MV-4-11 (cell line): Measurements from ENCODE around the gene SDHD.

Source experiments
- DNase-seq: peaks from one replicate; lab custom pipeline; 2025; lab: John Stamatoyannopoulos, UW

SDHD gene

DNA sequence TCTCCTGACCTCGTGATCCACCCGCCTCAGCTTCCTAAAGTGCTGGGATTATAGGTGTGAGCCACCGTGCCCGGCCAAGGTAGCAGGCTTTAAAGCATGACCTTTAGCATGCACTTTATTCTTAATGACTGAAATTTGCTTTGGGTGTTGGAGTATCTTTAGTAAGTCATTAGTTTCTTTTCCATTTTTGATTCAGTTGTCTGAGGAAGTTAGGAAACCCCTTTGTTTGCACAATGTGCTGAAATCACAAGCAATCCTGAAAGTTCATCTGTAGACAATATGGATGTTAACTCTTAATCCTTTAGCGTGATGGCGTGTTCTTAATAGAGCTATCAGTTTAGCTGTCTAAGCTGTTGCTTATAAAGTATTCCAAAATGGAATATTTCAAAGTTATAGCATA is 16.8 kb downstream of the SDHD start:
- peak; percentile 62 for DNase-seq

DNA sequence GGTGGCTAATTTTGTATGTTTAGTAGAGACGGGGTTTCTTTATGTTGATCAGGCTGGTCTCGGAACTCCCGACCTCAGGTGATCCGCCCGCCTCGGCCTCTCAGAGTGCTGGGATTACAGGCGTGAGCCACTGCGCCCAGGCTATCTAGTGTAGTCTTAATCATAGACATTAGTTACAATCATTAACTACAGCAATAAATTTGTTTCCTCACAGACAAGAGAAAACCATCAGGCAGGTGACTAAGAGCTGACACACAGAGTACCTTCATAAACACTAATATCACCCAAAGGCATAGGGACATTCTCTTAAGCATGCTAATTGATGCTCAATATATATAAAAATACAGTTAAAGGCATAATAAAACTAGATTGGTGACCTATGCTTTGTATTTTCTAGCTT is 19.4 kb downstream of the SDHD start:
- DNase-seq = no peak

DNA sequence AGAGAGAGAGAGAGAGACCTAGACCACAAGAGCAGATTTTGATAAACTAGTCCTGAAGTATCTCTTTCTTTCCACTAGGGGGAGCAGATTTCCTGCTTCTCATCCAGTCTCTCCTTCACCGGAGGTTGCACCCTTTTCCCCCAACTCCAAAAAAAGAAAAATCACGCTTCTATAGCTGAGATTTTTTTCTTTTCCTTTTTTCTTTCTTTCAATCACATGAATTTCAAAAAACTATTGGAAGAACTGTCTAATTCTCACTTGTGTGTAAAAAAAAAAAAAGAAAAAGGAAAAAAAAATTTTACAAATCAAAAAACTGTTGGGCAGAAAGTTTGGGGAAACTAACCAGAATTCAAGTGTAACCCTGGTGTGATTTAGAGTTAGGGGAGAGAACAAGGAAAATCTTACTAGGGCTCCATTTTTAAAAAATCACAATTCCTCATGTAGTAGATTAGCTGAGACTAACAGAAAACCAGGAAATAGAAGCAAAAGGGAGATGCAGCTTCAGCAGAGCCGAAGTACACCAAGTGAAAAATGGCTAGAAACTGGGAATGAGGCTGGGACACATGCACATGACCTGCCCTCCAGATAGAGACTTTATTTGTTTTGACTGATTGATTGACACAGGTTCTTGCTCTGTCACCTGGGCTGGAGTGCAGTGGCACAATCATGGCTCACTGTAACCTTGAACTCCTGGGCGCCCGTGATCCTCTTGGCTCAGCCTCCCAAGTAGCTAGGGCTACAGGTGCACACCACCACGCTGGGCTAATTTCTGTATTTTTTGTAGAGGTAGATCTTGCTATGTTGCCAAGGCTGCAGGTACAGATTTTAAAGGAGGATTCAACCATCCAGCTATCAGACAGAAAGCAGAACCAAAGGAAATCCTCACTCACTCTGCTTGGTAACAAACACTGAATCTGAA is 27.1 kb downstream of the SDHD start:
- peak; percentile 72 for DNase-seq

DNA sequence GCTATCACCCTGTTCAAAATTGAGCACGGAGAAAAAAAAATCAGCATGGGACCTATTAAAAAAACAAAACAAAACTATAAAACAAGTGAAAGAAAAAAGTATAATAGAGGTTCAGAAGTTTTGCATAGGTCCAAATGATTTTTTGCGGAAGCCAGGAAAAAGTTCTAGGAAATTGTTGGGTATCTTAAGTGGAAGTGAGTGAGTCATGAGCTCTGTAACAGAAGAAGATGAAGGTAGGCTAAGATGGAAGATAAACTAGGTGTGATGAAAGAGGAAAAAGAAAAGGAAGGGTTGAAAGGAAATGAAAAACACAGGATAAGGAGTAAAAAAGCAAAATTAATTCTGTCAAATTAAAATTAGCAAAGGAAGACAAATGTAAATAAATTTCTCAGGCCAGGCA is 27.8 kb downstream of the SDHD start:
- DNase-seq = no peak

DNA sequence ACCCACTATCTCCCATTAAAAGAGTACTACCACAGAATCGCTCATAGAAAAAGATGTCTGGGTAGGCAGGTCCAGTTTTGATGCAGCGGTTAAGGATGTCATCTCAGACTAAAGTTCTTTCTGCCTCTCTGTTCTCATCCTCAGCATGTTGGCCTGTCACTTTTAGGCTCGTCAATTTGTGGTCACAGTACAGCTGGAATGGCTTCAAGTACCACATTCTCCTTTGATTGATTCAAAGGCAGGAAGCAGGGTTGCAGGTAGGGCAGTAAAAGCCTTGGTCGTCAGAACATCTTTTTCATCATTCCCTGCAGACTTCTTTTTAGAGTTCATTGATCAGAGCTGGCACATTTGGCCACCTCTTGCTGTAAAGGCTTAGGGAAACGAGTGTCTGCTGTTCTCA is 28.7 kb downstream of the SDHD start:
- DNase-seq = no peak

DNA sequence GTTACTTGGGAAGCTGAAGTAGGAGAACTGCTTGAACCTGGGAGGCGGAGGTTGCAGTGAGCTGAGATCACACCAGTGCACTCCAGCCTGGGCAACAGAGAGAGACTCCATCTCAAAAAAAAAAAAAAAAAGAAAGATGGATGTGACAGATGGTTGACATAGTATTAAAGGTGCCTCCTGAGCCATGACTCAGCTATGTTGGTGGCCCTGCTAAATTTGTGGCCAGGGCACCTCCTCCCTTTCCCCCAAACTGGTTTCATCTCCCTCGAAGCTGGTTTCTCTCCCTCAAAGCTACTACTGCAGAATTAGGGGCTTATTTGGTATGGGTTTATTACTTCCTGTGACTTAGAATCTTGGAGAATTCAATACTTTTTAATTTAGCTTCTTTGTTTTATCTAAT is 31.5 kb downstream of the SDHD start:
- DNase-seq = no peak

DNA sequence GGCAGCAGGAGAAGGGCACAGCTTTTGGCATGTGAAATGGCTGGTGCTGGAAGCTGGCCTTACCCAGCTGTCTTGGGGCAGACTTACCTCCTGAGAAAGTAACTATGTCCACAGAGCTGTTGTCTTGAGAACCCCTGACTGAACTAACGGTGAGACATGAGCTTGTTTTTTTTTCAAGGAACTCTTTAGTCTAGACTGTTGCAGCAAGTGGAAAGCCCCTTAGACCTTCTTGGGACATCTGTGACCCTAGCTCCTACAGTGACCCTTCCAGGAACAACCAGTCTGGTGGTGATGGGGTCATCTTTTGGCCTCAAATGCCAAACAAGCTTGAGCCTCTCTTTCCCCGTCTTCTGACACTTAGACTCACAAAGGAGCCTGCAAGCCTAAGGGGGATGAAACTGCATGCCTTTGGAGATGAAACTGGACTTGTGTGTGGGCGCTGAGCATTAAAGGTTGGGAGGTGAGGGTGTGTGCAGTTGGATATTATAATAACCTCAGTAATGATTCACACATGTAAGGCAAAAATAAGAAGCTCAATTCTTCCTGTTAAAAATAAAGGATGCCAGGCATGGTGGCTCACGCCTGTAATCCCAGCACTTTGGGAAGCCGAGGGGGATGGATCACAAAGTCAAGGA is 35.4 kb downstream of the SDHD start:
- no peak for DNase-seq

DNA sequence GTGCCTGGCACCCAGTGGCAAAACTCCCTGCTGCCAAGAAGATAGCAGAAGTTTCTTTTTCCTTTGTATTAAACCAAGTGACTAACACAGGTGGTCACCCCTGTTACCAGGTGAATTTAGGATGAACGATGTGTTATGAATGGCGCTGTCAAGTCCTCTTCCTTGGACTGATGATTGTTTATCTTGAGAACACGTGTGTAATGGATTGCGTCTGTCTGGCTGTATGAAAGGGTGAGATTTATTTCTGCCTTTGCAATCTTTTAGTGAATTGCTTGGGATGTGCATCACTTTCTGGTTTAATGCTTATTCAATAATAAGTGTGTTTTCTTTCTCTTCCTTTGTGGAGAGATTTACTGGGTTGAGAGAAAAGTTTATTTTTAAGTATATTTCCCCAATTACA is 36.5 kb downstream of the SDHD start:
- no peak for DNase-seq

DNA sequence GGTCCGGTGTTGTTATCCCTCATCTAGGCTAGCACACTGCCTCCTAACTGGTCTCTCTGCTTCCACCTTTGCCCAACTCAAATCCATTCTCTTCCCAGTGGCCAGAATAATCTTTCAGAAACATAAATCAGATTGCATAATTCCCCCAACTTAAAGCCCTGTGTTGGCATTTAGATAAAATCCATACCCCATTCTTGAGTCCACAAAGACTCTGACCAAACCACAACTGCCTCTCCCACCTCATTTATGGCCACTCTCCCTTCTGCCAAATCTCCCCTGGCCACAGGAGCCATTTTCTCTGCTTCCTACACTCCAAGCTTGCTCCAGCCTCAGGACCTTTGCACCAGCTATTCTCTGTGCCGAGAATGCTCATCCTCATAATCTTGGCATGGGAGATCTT is 40.4 kb downstream of the SDHD start:
- no peak for DNase-seq

DNA sequence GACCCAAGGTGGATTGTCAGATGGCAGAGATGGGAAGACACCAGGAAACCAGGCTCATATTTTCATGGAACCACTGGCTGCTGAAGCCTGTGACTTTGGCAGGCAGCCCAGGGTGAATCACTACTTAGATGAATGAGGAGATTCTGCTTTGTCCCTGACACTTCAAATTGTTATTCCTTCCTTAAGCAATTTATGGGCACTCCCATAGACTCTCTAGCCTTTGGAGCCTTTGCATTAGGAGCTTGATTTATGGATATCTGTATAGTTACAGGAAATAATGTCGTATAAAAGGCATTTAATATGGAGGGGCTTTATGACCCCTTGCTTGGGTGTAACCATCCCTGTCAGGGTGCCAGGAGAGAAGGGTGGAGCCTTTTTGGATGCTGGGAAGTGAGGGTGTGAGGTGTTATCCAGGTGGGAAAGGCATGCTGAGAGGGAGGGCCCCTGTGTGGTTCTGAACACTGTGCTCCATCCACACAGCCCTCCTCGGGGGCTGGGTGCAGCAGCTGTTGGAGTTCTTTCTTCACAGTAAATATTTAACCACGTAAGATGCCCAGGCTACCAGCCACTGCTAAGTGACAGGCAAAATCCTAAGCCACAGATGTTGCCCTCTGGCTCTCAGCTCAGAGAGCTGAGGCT is 41.9 kb downstream of the SDHD start:
- no peak for DNase-seq

DNA sequence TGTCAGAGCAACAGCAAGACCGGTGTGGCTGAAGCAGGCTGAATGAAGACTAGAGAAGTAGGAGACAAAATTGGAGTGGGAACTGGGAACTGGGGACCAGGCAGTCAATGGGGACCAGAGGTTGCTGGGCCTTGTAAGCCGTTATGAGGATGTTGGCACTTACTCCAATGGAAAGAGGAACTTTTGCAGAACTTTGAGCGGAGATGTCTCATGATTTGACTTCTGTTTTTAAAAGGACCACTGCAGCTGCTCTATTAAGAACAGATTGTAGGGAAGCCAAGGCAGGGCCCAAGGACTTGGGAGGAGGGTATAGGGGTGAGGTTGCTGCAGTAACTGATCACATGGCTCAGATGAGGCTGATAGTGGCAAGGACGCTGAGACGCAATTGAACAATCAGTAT is 43.0 kb downstream of the SDHD start:
- DNase-seq = peak; percentile 91

DNA sequence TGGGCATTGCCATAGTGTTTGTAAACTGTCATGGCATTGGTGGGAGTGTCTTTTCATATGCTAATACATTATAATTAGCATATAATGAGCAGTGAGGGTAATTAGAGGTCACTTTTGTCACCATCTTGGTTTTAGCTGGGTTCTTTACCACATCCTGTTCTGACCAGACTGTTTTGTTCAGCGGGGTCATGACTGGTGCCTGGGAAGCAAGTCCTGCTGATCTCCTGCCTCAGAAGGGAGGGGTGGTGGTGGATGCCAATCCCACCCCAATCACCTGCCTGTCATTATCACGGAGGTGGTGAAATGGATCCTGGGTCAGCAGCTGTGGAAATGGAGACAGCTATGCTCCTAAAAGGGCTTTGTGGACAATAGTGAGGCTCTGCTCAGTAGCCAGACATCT is 46.1 kb downstream of the SDHD start:
- peak; percentile 57 for DNase-seq

DNA sequence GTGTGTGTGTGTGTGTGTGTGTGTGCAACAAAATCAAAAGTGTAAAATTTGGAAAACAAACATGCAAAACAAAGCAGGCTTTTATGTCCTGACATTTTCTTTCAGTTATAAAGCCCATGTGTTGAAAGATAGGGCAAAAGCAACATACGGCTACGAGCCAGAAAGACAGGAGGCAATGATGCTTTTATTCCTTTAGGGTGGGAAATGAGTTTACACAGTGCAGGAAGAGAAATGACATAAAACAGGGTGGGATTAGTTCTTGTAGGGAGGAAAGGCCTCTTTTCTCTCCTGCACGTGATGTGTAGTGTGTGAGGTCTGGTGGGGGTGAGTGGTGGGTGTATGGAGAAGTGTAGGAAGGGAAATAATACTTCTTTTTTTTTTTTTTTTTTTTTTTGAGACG is 47.8 kb downstream of the SDHD start:
- DNase-seq = no peak

DNA sequence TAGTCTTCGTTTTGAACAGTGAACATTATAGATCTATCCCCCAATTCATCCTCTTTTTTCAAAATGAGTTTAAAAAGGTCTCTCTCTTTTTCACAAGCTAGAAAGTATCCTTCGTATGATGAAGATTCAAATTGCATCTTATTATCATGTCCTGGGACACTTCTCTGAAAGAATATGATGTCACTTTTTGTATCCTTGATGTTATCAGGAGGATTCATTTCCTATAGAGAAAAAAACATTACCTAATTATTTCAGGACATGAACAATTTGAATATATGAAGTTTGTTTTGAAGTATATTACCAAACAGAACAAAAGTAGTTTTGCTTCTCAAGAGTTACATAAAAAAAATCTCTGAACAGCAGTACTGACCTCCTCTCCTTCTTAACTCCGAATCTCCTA is 56.9 kb downstream of the SDHD start:
- no peak for DNase-seq
